HCT116 (cell line): ENCODE data around the gene BPTF.

Experiments
- CTCF ChIP-seq, 3 experiments: fragments of 200-600 bp in 1 of 3; sonication (generic) in 1 of 3; IDR thresholded peaks in 2 of 3; conservative IDR thresholded peaks in 1 of 3; 2 replicates each; pipeline ENCODE4 v1.5.1; 2012 to 2017; ENCODE audit warnings: low read depth in 2 of 3, low read length in 2 of 3, antibody characterized with exemption in 1 of 3, borderline replicate concordance in 1 of 3, control low read depth in 1 of 3, mild to moderate bottlenecking in 1 of 3, mixed read lengths in 1 of 3, mixed run types in 1 of 3, moderate library complexity in 1 of 3; ENCODE audit not compliant: insufficient read depth in 1 of 3
- EZH2 ChIP-seq: fragments of 200-600 bp; sonication (generic); IDR thresholded peaks from 2 replicates; pipeline ENCODE4 v1.6.1; 2017; ENCODE audit warnings: antibody characterized with exemption, mixed run types
- EZH2phosphoT487 ChIP-seq: fragments of 200-600 bp; IDR thresholded peaks from 2 replicates; pipeline ENCODE4 v1.6.1; 2018; ENCODE audit warnings: antibody characterized with exemption, borderline replicate concordance
- JUND ChIP-seq: IDR thresholded peaks from 2 replicates; pipeline ENCODE4 v1.6.1; 2012
- POLR2A ChIP-seq: IDR thresholded peaks from 2 replicates; pipeline ENCODE4 v1.7.0; 2011; ENCODE audit warnings: borderline replicate concordance; ENCODE audit not compliant: insufficient read depth, insufficient read length; ENCODE audit errors: extremely low read depth
- POLR2AphosphoS5 ChIP-seq: IDR thresholded peaks from 2 replicates; pipeline ENCODE4 v1.6.1; 2011; ENCODE audit warnings: mild to moderate bottlenecking, low read depth, low read length, moderate library complexity
- YY1 ChIP-seq: IDR thresholded peaks from 2 replicates; pipeline ENCODE4 v1.6.1; 2011; ENCODE audit warnings: low read length, low read depth, moderate library complexity, mild to moderate bottlenecking; ENCODE audit not compliant: insufficient replicate concordance; ENCODE audit errors: extremely low read depth

- no peak for TF ChIP-seq CTCF (IDR thresholded peaks at IDR 0.05 in 2 of 3, conservative IDR thresholded peaks at IDR 0.05 in 1 of 3; ENCODE audit: borderline replicate concordance in 1 of 3, insufficient read depth in 1 of 3, low read depth in 2 of 3, low read length in 2 of 3)
- no peak for TF ChIP-seq POLR2AphosphoS5
- TF ChIP-seq JUND: no peak
- no peak for TF ChIP-seq EZH2phosphoT487
- no peak for TF ChIP-seq POLR2A
- no peak for TF ChIP-seq YY1
- no peak for TF ChIP-seq EZH2
Measured at GRCh38 chr17:67912656-67913055, 87.4 kb downstream of the BPTF start.
